Measurements from ENCODE around the gene CHD2. TPM values are rescaled to one million over a fixed set of nuclear protein-coding genes. Genes with fewer than 3 reads are reported as not detected.

The CHD2 gene
- total RNA-seq, 1 experiment from 2014 or later, result 63.3 TPM

GRCh38 chr15:92992720-92993119 lies 92.6 kb downstream of the CHD2 start:
- H3K4me1 ChIP-seq (ENCODE audit: insufficient read depth, low read length), result no peaks in the 10 kb centered on the region
- H2AFZ ChIP-seq (ENCODE audit: low read length), result no peak overlapping the region
- no peak overlapping the region for H3K14ac ChIP-seq (ENCODE audit: insufficient read depth, low read length)
- H3K18ac ChIP-seq (ENCODE audit: insufficient read length, low read depth, low read length), result no peak overlapping the region
- no peak overlapping the region for H3K56ac ChIP-seq (ENCODE audit: insufficient read length, low read depth, low read length)
- H2BK5ac ChIP-seq (ENCODE audit: insufficient read length, low read length), result no peak overlapping the region
- H4K8ac ChIP-seq (replicated peaks; ENCODE audit: insufficient read length, low read depth, low read length), result no peak overlapping the region
- no peak overlapping the region for H3K4ac ChIP-seq (ENCODE audit: low read depth, low read length)
- no peak overlapping the region for H2AK5ac ChIP-seq (ENCODE audit: insufficient read length, low read length)
- WGBS (ENCODE audit: extremely low coverage, insufficient read length, low lambda C conversion rate), result no CpG with 5 or more reads among the region's 9 CpGs
- H3K79me1 ChIP-seq (ENCODE audit: insufficient read depth, low read depth, low read length, poor library complexity, severe bottlenecking), result peaks cover 3% of the 10 kb centered on the region
- H4K91ac ChIP-seq (ENCODE audit: insufficient read length, low read depth, low read length), result no peak overlapping the region
- H3K23me2 ChIP-seq (ENCODE audit: insufficient read length, low read depth, low read length, poor library complexity, severe bottlenecking), result no peaks in the 10 kb centered on the region
- H3K27me3 ChIP-seq (ENCODE audit: insufficient read depth, low read length), result no peaks in the 10 kb centered on the region
- H3K23ac ChIP-seq (ENCODE audit: insufficient read length, low read depth, low read length), result no peak overlapping the region
- Mint-ChIP-seq H3K27ac (peak overlapping the region in 1 of 3 experiments; percentile 7; a peak in 1 of 7 replicates), H3K4me1 (no peaks in the 10 kb centered on the region), H3K27me3 (ENCODE audit: low read depth) (no peaks in the 10 kb centered on the region), H3K4me3 (no peak overlapping the region), H3K9me3 (no peaks in the 10 kb centered on the region), H3K36me3 (ENCODE audit: insufficient read depth in 1 of 3, low read depth in 3 of 3) (peaks cover 45 to 88% (median 81%) of the 10 kb centered on the region in 3 experiments)
- no peak for DNase-seq
- no peaks in the 10 kb centered on the region for H3K9me3 ChIP-seq (ENCODE audit: control insufficient read depth, low read depth, low read length)
- H3K9ac ChIP-seq (ENCODE audit: extremely low read depth, insufficient read length, low read length), result no peak overlapping the region
- no peak overlapping the region for H2BK20ac ChIP-seq (ENCODE audit: low read depth, low read length, poor library complexity, severe bottlenecking)
- no peak overlapping the region for H3T11ph ChIP-seq (ENCODE audit: low read length)
- TF ChIP-seq CTCF (conservative IDR thresholded peaks at IDR 0.05), result no peak
- H2BK12ac ChIP-seq (ENCODE audit: insufficient read length, low read depth, low read length), result no peak overlapping the region
- H3K4me2 ChIP-seq (ENCODE audit: insufficient read depth, insufficient read length, low read length), result no peak overlapping the region
- no peak overlapping the region for H2BK120ac ChIP-seq (ENCODE audit: low read depth, low read length, poor library complexity, severe bottlenecking)
- no peak overlapping the region for H4K5ac ChIP-seq (ENCODE audit: insufficient read length, low read depth, low read length)
- no peak overlapping the region for H2BK15ac ChIP-seq (ENCODE audit: low read depth, low read length)
- H3K79me2 ChIP-seq (ENCODE audit: insufficient read depth, low read length), result no peaks in the 10 kb centered on the region
- no peak overlapping the region for H3K27ac ChIP-seq (ENCODE audit: insufficient read length, low read depth, low read length)
- H4K20me1 ChIP-seq (ENCODE audit: control insufficient read depth, insufficient read depth, insufficient read length), result no peaks in the 10 kb centered on the region

All from H9 (cell line).